Activated CD8-positive, alpha-beta memory T cell treated with anti-CD3 and anti-CD28 coated beads for 24 hours (primary cell): ENCODE measurements around the gene KATNAL1.

ENCODE experiments used
- DNase-seq: peaks from one replicate; pipeline ENCODE4 v3.0.0-alpha.2; 2020

The KATNAL1 gene

DNA sequence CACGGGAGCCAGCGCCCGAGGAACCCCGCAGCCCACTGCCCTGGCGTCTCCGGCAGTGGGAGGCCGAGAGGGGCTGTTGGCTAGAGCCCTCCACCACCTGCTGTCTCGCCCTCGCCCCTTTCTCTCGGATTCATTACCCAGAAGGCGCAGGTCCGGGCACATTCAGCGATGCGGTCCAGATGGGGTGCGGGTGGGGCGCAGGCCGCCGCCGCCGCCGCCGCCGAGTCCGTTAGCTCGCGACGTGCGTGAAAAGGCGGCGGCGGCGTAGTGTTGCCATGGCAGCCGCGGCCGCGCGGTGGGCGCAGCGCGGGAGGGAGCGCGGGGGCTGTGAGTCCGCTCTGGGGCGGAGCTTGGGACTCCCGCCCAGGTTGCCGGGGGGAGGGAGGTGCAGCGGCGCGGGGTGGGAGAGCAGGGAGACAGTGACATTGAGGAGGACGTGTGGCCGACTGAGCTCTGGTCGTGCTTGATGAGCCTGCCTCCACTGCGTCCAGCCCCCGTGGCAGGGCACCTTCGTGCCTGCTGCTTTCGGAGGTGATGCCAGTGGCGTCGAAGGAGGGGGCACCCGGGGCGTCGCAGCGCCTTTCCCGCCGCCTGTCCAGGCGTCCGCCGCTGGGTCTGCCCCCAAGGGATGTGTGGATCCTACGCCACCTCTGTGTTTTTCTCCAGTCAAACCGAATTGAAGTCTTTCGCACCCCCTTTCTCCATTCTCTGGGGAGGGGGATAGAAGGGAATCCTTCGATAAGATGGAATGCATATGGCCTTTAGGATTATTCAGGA, at the start of gene KATNAL1:
Gene KATNAL1 (minus strand): TSS at position 358 of the 777 bp plus-strand sequence. CDS start 23,774 bp downstream, outside the sequence.
- peak; percentile 88 for DNase-seq

DNA sequence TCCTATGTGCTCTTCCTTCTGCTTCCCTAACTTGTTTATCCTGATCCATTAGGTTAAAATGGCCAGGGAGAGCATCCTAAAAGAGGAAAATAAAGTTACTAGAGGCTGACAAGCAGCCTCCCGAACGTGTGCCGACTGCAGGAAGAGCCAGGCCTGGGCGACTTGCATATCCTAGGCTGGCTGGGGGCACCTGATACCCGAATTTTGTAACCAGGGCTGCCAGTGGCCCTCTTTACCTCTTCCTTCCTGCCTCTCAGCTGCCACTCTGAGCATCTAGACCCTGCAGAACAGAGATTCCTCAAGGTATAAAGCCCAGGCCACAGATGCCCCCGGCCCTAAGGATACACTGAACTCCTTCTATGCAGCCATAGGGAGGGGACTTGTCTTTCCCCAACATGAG, 48.5 kb upstream of the KATNAL1 start:
- DNase-seq: peak; percentile 54

DNA sequence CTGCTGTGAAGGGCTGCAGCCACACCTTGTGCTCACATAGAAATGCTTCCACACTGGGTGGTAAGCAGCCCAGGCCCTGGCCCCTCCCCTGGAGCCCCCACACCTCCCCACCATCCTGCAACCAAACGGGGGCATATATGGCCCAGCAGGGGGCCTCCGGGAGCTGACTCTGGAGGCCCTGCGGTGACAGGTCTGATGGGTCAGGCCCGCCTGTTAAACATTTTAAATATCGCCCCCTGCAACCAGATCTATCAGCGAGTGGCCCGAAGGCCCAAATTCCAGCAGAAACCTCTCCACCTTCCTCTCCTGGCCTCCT, 48.0 kb upstream of the KATNAL1 start:
- DNase-seq: peak; percentile 80

DNA sequence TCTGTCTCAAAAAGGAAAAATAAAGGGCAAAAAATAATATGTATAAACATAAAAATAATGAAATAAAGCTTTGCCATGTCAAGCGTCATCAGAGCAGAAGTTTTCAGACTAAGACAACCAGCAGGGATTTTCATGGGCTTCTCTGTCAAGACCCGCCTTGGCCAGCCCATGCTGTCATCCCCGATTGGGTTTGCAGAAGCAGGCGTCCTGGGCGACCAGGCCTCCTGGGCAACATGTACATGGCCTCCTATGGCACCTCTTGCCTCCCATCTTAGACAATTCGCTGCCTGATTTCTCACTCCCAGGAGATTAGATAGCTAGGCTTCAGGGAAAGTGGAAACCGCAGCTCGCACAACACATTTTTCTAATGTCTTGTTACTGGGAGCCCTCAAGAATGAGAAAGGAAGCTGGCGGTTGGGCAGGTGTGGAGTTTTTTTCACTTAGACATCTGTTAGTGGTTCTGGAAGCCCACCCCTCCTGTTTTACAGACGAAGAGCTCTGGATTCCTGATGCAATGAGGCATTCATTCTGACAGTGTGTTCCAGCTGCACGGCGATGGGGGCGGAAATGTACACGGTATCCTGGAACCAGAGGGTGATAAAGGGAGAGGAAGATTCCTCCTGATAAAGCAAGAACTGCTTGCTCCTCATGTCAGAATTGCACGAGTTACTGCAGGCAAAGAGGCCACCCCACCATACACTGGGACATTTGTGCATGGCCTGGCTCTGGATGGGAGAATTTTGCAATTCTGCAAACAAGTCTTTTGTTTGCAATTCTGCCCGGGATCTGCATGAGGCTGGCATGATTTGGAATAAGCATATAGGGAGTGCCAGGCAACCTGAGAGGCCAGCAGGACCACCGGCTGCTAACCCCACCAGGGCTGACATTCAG, 47.4 kb upstream of the KATNAL1 start:
- peak; percentile 54 for DNase-seq

DNA sequence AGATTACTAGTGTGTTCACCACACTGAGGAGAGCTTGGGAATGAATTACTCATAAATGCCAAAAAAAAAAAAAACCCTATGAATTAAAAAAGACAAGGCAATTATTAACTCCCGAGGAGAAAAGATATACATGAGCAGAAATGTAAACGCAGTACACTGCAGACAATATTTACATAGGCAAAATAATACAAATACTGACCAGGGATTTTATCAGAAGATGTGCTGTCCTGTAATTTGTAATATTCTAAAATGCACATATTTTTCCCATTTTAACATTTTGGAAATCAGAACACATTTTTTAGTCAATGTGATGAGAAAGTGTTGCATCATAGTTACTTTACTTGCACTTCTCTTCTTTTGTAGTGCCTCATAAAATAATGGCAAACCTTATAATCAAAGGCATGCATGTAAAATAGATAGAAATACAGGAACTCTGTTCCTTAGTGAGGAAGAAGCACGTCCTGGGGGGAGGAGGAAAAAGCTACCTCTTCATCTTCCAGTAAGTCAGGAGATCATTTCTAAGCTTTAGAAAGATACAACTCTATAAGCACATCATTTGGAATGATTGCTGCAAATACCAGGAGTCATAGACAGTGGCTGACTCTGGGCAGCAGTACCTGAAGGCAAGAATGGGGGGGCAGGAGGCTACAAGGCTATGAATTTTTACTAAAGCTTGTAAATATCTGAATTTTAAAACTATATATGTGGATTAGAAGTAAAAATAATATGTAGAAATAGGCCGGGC, 46.3 kb upstream of the KATNAL1 start:
- no peak for DNase-seq

GRCh38 chr13:30353060-30353459, 45.7 kb upstream of the KATNAL1 start:
- DNase-seq: no peak

- DNase-seq: no peak
These were observed 44.8 kb upstream of the KATNAL1 start for GRCh38 chr13:30352121-30352520.

DNA sequence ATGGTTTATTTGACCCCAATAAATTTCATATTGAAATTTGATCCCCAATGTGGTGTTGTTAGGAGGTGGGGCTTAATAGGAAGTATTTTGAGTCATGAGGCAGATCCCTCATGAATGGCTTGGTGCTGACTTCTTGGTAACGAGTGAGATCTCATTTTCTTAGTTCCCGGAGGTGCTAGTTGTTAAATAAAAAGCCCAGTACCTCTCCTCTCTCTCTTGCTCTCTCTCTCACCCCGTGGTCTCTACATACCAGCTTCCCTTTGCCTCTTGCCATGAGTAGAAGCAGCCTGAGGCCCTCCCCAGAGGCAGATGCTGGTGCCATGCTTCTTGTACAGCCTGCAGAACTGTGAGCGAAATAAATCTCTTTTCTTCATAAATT, 39.4 kb upstream of the KATNAL1 start:
- peak; percentile 58 for DNase-seq

GRCh38 chr13:30346153-30346788, 38.9 kb upstream of the KATNAL1 start:
- DNase-seq: peak; percentile 78

DNA sequence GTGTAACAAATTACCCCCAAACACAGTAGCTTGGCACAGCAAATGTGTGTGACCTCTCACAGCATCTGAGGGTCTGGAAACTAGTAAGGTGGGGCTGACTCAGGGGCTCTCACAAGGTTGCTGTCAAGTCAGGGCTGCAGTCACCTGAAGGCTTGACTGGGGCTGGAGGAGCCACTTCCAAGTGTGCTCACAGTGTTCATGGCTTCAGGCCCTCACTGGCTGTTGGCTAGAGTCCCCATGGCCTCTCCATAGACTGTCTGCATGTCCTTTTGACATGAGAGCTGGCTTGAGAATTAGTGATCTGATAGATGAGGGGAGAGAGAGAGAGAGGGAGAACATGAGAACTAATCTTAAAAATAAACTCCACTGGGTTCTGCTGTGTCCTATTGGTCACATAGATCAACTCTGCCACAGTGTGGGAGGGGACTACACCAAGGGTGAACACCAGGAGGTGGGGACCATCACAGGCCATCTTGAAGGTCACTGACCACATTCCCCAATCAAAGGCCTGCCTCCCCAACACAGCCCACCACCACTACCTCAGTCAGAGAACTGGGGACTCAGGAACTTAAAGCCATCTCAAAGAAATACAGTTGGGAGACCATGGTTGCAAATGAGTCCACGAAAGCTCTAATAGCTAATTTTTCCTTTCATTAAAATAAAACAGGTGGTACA, 38.2 kb upstream of the KATNAL1 start:
- DNase-seq: peak; percentile 56

DNA sequence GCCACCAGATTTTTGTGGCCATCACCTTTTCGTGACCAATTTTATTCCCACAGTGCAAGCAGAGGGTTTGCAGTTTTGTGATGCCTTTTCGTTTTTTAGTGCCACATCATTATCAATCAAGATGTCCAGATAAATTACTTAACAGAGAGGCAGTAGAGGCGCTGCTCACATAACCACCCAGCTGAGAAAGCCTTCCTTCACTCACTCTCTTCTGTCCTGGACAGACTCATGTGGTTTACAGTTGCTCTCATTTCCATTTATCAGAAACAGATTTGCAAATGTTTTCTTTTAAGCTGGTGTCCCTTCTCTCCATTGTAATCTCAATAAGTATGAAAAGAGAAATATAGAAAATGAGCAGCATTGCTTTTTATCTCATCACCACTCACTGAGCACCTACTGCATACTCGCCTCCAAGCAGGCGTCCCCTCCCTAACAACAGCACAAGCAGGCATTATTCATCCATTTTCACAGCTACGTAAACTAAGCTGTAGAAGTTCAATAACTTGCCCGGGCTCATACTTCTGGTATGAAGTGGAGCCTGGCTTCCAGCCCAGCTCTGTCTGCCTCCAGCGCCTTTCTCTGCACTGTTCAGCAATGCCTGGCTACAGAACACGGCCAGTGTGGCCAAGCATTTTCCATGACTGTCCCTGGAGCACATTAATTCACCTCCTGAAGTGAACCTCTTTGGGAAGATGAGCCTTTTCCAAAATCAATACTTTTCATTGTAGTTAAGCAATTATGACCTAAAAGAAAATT, 34.6 kb upstream of the KATNAL1 start:
- no peak for DNase-seq

DNA sequence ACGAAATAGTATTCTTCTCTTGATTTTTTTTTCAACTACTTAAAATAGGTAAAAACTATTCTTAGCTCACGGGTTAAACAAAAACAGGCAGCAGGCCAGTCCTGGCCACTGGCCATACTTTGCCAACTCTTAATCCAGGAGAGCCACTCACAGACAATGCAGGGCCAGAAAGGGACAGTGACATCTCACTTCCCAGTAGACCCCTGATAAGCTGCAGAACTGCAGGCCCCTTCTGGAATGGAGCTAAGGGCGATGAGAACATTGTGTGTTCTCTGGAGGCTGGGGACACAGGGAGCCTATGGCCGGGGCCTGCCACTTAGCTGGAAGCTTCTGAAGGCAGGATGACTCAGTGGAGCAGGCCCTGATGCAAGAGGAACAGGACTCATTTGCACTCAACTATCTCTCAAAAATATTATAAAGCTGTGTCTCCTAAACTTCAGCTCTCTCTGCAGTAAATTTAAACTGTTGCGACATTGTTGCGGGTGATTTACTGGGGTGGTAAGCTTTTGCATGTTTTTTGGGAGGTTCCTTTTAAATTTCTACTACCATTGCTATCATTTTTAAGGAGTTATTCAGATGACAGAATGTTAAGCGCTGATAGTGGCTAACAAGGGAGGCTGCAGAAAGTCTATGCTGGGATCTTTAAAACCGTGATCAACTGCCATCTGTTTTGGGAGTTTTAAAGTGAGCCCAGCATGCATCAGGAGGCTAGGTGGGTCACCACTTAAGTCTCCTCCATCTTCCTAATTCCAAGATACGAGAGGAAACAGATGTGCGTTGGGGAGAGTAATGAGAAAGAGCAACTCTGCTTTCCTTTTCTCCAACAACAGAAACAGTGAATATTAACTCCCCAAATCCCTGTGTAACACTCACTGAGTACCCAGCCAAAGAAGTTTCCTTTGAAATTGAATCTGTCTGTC, 33.2 kb upstream of the KATNAL1 start:
- DNase-seq: no peak

GRCh38 chr13:30339738-30340330, 32.5 kb upstream of the KATNAL1 start:
- no peak for DNase-seq

DNA sequence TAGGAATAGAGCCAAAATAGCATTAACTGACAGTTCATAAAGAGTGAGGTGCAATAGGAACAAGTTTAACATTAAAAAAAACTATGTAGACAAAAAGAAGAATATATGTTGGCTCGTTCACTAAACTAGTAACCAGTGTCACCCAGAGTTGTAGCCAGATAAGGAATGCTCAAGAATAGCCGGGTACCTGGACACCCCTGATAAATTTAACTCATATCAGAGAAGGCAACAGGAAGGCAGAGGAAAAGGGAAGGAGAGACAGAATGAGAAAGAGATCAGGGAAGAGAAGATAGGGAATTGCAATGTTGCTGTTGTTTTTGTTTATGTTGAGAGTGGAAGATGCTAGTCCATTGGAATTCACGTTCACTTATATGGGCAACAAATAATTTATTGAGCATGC, 31.6 kb upstream of the KATNAL1 start:
- no peak for DNase-seq

DNA sequence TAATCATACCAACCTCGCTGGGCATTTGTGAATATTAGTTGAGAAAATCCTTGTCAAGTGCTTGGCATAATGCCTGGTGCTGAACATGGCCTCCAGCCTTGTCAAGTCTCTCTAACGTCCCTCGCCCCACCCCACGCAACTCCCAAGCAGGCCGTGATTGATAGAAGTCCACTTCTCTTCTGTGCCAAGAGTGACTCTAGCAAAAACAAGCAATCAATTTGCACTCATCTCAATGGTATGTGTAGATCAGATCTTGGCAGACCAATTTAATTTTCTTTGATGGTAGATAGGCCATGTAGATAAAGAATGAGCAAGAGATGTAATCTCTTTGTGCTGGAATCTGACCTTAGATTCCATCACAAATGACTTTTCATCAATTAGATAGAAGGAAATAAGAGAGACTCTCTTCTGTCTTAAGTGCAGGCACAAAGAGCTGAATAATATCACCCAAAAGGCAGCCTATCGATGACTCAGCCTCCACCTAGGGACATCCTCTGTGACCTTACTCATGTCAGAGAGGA, 31.0 kb upstream of the KATNAL1 start:
- DNase-seq: no peak

DNA sequence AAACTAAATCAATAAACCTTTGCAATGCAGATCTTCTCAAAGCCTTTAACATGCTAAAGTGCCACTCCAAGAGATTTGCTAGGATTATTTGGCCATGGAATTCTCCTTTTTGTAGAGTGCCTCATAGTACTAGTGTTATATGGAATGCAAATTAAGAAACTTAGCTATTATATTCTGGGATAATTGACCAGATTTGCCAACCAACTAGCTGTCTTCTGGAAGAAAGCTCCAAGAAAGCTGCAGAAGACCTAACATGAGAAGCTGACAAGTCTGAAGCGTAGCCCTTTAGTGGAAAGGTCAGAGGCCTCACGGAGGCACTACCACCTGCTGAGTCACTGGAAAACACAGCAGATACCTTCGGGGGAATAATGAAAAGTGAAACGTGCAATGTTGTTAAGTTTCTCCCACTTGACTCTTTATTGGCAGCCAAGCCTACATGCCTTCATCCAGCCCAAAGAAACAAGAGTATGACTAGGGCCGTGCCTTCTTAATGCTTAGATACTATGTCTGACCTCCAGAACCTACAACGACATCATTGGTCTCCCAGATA, 29.8 kb upstream of the KATNAL1 start:
- DNase-seq: no peak

DNA sequence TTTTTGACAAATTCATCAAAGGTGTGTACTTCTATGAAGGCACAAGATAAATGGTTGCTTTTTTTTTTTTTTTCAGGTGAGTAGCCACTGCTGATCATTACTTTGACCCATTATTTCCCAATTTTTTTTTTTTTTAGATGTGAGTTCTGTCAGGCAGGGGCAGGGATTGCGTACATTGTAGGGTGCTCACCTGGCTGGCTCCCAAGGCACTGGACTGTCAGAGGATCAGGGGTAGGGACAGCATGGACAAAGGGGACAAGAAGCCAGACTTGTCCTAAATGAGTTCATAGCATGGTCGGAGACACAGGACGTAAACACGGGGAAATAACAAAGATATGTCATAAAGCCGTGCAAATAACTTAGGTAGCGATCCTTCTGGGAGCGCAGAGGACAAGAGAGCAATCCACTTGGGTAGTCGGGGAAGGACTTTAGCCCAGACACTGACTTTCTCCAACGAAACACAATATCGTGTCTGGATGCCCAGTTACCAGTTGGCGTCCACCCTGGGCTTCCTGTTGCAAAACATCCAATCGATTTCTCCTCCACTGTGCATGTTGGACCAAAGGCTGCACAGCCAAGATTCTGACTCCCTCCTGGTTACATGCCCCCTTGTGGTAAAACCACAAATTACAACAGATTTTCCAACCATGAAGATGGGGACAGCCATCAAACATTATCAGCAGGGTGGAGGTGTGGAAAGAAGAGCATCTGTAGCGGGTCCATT, 27.5 kb upstream of the KATNAL1 start:
- no peak for DNase-seq

DNA sequence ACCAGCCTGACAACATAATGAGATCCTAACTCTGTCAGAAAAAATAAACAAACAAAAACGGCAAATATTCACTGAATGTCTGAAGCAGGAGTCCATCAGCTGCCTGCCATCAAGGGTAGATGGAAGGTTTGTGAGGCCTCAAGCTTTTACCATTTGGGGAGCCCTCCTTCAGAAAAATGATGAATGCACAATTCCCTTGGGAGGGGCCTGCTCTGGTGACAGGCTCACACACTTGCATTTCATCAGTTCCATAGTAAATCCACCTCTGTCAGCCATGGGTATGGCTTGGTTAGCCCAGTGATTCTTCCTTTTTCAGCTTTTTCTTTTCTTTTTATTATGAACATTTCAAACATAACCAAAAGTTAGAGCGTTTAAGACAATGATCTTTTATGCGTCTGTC, 26.3 kb upstream of the KATNAL1 start:
- DNase-seq: no peak
